HG03159 (cell line): ENCODE data around the gene ATP5ME.
"Not testable (repeated sequence)": the region's sequence is repeated elsewhere in the genome, so short reads cannot be mapped to it uniquely, and the experiment has no call there.

ENCODE experiments used
- ATAC-seq: cut with Tn5 transposase; IDR thresholded peaks from one replicate; pipeline ENCODE4 v1.9.1; 2021; ENCODE audit warnings: mild to moderate bottlenecking, moderate library complexity; ENCODE audit not compliant: unreplicated experiment

Gene ATP5ME

GRCh38 chr4:657338-657833 lies 16.7 kb downstream of the ATP5ME start:
- no peak for ATAC-seq

- ATAC-seq, result no peak
These were observed 17.4 kb downstream of the ATP5ME start for GRCh38 chr4:656436-657337.

- no peak for ATAC-seq
These were observed 18.5 kb downstream of the ATP5ME start for GRCh38 chr4:655464-656151.

GRCh38 chr4:654871-655463 lies 19.1 kb downstream of the ATP5ME start:
- no peak for ATAC-seq

- ATAC-seq, result no peak
These were observed 19.6 kb downstream of the ATP5ME start for GRCh38 chr4:654503-654845.

GRCh38 chr4:653831-654502 lies 20.1 kb downstream of the ATP5ME start:
- no peak for ATAC-seq

- no peak for ATAC-seq
These were observed 20.8 kb downstream of the ATP5ME start for GRCh38 chr4:653080-653821.

GRCh38 chr4:651884-652642 lies 22.0 kb downstream of the ATP5ME start:
- ATAC-seq, result no peak

GRCh38 chr4:650951-651883 lies 22.9 kb downstream of the ATP5ME start:
- no peak for ATAC-seq

- ATAC-seq, result no peak
These were observed 23.6 kb downstream of the ATP5ME start for GRCh38 chr4:650461-650860.

GRCh38 chr4:649751-650310 lies 24.2 kb downstream of the ATP5ME start:
- no peak for ATAC-seq

- no peak for ATAC-seq
These were observed 24.8 kb downstream of the ATP5ME start for GRCh38 chr4:649293-649625.

- no peak for ATAC-seq
These were observed 25.3 kb downstream of the ATP5ME start for GRCh38 chr4:648579-649292.

- ATAC-seq, result no peak
These were observed 26.6 kb downstream of the ATP5ME start for GRCh38 chr4:647481-647880.

- ATAC-seq, result no peak
These were observed 27.6 kb downstream of the ATP5ME start for GRCh38 chr4:646460-646859.

- not testable (repeated sequence) for ATAC-seq
These were observed 31.7 kb downstream of the ATP5ME start for GRCh38 chr4:642366-642765.

GRCh38 chr4:637536-638280 lies 36.4 kb downstream of the ATP5ME start:
- no peak for ATAC-seq
